AG04449 (cell line): Measurements from ENCODE around the gene KCNQ1.
"Not testable (repeated sequence)": the region's sequence is repeated elsewhere in the genome, so short reads cannot be mapped to it uniquely, and the experiment has no call there.

Experiments used
- CTCF ChIA-PET: fragments of 350-600 bp; formaldehyde crosslinking; extraction: SDS; loops from one replicate; lab custom pipeline; 2021; ENCODE audit warnings: antibody characterized with exemption; lab: Yijun Ruan, JAX
- POLR2A ChIA-PET: fragments of 400-600, 350-600 bp; formaldehyde crosslinking; extraction: SDS; loops from one replicate; lab custom pipeline; 2020; ENCODE audit warnings: antibody characterized with exemption, inconsistent platforms; lab: Yijun Ruan, JAX
- DNase-seq: peaks from one replicate; pipeline ENCODE4 v3.0.0-alpha.2; 2010; ENCODE audit warnings: low read depth, low spot score
- H3K4me3 ChIP-seq: 2 replicates; pipeline ENCODE4 v1.5.1; 2011; ENCODE audit warnings: low read depth, mild to moderate bottlenecking, control low read depth, low read length
- TF ChIP-seq, protein P1 (sequence below): IDR thresholded peaks from one replicate; pipeline ENCODE4 v1.5.1; 2011; ENCODE audit warnings: mild to moderate bottlenecking, moderate library complexity, low read length, control low read depth, inconsistent platforms; ENCODE audit not compliant: insufficient read depth; ENCODE audit errors: missing control alignments

The KCNQ1 gene

DNA sequence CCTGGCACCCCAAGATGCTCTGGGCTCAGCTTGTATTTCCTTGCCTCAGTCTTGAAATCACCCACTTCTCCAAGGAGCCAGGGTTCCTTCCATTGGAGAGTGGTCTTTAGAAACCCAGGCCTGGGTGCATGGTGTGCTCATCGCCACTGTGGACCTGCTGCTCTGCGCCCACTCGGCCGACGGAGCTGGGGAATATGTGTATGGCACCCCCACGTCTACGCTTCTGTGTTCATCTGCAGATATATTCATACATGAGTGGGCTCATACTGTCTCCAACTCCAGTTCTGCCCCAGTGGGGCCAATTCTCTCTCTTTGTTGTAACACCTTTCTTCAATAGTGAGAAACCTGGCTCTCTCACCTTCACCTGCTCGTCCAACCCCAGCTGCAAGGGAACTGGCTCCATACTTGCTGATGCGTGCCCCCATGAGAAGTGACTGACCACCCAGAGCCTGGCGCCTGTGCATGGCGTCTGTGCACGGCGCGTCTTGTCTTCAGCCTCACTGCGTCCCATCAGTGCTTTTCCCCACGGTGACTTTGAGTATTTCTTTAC lies 39.8 kb downstream of the KCNQ1 start:
- ChIA-PET POLR2A (no interaction called here), CTCF (no interaction called here)
- no peak for DNase-seq
- no peak overlapping the region for H3K4me3 ChIP-seq
- TF ChIP-seq, protein P1, sequence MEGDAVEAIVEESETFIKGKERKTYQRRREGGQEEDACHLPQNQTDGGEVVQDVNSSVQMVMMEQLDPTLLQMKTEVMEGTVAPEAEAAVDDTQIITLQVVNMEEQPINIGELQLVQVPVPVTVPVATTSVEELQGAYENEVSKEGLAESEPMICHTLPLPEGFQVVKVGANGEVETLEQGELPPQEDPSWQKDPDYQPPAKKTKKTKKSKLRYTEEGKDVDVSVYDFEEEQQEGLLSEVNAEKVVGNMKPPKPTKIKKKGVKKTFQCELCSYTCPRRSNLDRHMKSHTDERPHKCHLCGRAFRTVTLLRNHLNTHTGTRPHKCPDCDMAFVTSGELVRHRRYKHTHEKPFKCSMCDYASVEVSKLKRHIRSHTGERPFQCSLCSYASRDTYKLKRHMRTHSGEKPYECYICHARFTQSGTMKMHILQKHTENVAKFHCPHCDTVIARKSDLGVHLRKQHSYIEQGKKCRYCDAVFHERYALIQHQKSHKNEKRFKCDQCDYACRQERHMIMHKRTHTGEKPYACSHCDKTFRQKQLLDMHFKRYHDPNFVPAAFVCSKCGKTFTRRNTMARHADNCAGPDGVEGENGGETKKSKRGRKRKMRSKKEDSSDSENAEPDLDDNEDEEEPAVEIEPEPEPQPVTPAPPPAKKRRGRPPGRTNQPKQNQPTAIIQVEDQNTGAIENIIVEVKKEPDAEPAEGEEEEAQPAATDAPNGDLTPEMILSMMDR = no peak

DNA sequence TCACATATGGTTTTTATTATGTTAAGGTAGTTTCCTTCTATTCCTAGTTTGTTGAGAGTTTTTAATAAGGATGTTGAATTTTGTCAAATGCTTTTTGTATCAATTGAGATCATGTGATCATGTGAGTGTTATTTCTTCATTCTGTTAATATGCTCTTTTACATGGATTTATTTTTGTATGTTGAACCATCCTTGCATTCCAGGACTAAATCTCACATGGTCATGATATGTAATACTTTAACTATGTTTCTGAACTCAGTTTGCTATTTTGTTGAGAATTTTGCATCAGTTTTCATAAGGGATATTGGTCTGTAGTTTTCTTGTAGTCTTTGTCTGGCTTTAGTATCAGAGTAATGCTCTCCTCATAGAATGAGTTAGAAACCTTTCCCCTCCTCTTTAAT lies 43.2 kb downstream of the KCNQ1 start:
- CTCF ChIA-PET = no interaction called here
- no peak overlapping the region for H3K4me3 ChIP-seq
- POLR2A ChIA-PET = no interaction called here
- no peak for DNase-seq
- TF ChIP-seq, protein P1 = no peak

DNA sequence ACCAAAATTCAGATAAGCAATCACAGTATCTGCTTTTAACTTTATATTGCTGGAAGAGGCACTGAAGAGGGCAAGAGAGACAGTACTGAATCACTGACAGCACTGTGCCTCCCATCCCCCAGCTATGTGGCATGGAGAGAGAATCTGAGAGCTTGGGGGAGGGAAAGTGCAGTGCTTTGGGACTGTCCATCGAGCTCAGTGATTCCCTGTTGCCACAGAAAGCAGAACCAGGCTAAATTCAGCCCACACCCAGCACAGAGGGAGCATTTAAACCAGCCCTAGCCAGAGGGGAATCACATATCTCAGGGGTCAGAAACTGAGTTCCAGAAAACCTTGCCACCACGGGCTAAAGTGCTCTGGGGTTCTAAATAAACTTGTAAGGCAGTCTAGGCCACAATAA lies 44.3 kb downstream of the KCNQ1 start:
- TF ChIP-seq, protein P1 = no peak
- POLR2A ChIA-PET = no interaction called here
- CTCF ChIA-PET = no interaction called here
- H3K4me3 ChIP-seq = no peak overlapping the region
- DNase-seq = no peak

DNA sequence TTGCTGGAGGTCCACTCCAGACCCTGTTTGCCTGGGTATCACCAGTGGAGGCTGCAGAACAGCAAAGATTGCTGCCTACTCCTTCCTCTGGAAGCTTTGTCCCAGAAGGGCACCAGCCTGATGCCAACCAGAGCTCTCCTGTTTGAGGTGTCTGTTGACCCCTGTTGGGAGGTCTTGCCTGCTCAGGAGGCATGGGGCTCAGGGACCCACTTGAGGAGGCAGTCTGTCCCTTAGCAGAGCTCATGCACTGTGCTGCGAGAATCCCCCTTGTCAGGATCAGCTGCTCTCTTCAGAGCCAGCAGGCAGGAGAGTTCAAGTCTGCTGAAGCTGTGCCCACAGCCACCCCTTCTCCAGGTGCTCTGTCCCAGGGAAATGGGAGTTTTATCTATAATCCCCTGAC lies 53.1 kb downstream of the KCNQ1 start:
- H3K4me3 ChIP-seq, DNase-seq, POLR2A ChIA-PET, CTCF ChIA-PET: not testable (repeated sequence)

DNA sequence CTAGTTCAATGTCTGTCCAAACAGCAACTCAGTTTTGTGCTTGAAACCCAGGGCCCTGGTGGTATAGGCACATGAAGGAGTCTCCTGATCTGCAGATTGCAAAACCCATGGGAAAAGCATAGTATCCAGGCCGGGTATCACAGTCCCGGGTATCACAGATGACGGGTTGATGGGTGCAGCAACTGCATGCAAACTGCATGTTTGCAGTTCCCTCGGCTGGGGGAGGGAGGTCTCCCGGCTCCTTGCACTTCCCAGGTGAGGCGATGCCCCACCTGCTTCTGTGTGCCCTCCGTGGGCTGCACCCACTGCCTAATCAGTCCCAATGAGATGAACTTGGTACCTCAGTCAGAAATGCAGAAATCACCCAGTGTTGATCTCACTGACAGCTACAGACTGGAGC lies 53.9 kb downstream of the KCNQ1 start:
- ChIA-PET CTCF (no interaction called here), POLR2A (no interaction called here)
- H3K4me3 ChIP-seq = no peak overlapping the region
- no peak for DNase-seq
- TF ChIP-seq, protein P1 = no peak

DNA sequence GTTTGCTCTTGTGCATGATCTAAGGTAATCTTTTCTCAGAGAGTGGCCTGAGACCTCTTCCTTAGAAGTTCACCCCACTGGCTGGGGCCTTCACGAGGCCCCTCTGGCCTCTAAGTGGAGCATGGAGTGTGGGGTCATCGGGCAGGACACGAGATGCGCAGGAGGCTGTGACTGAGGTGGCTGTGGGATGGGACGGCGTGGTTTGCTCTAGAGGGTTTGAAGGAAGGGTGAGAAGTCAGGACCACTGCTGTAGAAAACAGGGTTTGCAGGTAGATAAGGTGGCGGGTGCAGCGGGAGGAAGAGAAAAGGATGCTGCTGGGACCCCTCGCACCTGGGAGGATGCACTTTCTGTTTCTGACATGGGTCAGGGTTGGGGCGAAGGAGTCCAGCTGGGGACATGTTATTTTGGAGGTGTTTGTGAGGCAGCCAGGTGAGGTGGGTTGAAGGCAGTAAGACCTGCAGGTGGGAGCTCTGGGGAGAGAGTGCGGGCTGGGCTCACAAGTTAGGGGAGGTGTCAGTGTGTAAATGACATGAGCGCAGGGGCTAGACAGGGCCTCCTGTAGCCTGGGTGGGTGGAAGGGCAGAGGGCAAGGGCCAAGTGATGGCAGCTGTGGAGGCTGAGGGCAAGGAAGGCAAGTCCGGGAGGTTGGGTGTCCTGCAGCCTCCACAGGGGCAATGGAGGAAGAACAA lies 62.5 kb downstream of the KCNQ1 start:
- TF ChIP-seq, protein P1 = no peak
- H3K4me3 ChIP-seq = no peak overlapping the region
- DNase-seq = no peak
- POLR2A ChIA-PET = no interaction called here
- CTCF ChIA-PET = interaction anchor here (1.9 kb wide), 1 partner anchor 26 kb away, joined by 6 read pairs; no protein-coding TSS in a partner anchor
